Spleen (tissue), 7 donors: Measurements from ENCODE around the gene CMTM8.

Experiments used
- CTCF ChIP-seq, 11 experiments: fragments of 200-600 bp in 7 of 11; fragments of 450-650 bp in 4 of 11; sonication (generic) in 4 of 11; IDR thresholded peaks in 8 of 11; conservative IDR thresholded peaks in 3 of 11; 1 replicate in 7 of 11; 2 replicates in 4 of 11; pipeline versions ENCODE4 v1.4.0 to v1.8.0; 2016 to 2021; ENCODE audit warnings: antibody characterized with exemption in 11 of 11, inconsistent platforms in 4 of 11, mild to moderate bottlenecking in 1 of 11
- POLR2A ChIP-seq, 3 donors: fragments of 450-650 bp; IDR thresholded peaks; one replicate each; pipeline ENCODE4 v1.5.1; 2017; ENCODE audit warnings: antibody characterized with exemption in 3 of 3, mild to moderate bottlenecking in 1 of 3
- donor health status: DM: no; HTN: no; CAD: no; lungs with moderate emphysema.
- donor health status: DM: no; HTN: no; CAD: no.
- donor health status: DM: no; HTN: no; CAD: no.

- TF ChIP-seq CTCF (IDR thresholded peaks at IDR 0.05 in 8 of 11, conservative IDR thresholded peaks at IDR 0.05 in 3 of 11) (no peak), POLR2A (IDR thresholded peaks at IDR 0.05) (no peak)
Observed at GRCh38 chr3:32337505-32337904, 99.0 kb downstream of the CMTM8 start.
